ENCODE data around the gene IVL. TPM values are rescaled to one million over a fixed set of nuclear protein-coding genes. Genes with fewer than 3 reads are reported as not detected.

The IVL gene
- total RNA-seq, 1 donor from 2014 or later, result 169 TPM

DNA sequence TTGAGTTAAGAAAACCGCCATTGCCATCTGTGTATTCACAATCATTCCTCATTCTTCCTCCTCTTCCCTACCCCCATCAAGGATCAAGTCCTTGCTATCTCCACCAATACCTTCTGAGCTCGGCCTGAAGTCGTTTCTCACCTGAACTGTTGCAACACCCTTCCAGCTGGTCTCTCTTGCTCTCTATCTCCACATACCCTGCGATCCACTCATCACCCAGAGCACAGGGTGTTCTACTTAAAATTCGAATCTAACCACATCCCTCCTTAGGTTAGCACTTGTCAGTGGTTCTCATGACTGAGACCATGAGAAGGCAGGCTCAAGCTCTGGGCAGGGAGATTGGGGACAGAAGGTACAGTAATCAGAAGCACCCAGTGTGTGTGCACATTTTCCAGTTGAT, 4.6 kb downstream of the IVL start:
- H3K27me3 ChIP-seq, result no peaks in the 10 kb centered on the region
- intact Hi-C loops (cut with DNase I), result no loop called here
- H3K27ac ChIP-seq, result no peak overlapping the region
- DNase-seq (ENCODE audit: extremely low spot score in 2 of 2), result no peak
- TF ChIP-seq, protein P1, sequence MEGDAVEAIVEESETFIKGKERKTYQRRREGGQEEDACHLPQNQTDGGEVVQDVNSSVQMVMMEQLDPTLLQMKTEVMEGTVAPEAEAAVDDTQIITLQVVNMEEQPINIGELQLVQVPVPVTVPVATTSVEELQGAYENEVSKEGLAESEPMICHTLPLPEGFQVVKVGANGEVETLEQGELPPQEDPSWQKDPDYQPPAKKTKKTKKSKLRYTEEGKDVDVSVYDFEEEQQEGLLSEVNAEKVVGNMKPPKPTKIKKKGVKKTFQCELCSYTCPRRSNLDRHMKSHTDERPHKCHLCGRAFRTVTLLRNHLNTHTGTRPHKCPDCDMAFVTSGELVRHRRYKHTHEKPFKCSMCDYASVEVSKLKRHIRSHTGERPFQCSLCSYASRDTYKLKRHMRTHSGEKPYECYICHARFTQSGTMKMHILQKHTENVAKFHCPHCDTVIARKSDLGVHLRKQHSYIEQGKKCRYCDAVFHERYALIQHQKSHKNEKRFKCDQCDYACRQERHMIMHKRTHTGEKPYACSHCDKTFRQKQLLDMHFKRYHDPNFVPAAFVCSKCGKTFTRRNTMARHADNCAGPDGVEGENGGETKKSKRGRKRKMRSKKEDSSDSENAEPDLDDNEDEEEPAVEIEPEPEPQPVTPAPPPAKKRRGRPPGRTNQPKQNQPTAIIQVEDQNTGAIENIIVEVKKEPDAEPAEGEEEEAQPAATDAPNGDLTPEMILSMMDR (IDR thresholded peaks at IDR 0.05), result no peak
- no peak for TF ChIP-seq POLR2A (IDR thresholded peaks at IDR 0.05)
- TF ChIP-seq POLR2AphosphoS5 (IDR thresholded peaks at IDR 0.05; ENCODE audit: insufficient read depth in 1 of 2, low read depth in 1 of 2), result no peak
- no peaks in the 10 kb centered on the region for H3K36me3 ChIP-seq
- no peaks in the 10 kb centered on the region for H3K9me3 ChIP-seq
- H3K4me3 ChIP-seq, result no peak overlapping the region
- peaks cover 2% of the 10 kb centered on the region for H3K4me1 ChIP-seq

DNA sequence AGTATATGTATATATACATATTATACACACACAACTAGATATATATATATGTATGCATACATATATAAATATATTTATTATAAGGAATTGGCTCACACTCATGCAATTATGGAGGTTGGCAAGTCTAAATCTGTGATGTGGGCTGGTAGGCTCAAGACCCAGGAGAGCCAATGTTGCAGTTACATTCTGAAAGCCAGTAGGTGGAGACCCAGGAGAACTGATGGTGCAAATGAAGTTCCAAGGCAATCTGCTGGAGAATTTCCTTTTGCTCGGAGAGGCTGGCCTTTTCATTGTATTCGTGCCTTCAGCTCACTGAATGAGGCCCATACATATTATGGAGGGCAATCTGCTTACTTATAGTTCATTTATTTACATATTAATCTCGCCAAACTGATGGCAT, 9.4 kb downstream of the IVL start:
- Histone ChIP-seq H3K36me3 (no peaks in the 10 kb centered on the region), H3K27ac (no peak overlapping the region), H3K27me3 (no peaks in the 10 kb centered on the region), H3K4me1 (no peaks in the 10 kb centered on the region), H3K4me3 (no peak overlapping the region), H3K9me3 (no peaks in the 10 kb centered on the region)
- TF ChIP-seq, protein P1 (IDR thresholded peaks at IDR 0.05), result no peak
- TF ChIP-seq POLR2AphosphoS5 (IDR thresholded peaks at IDR 0.05; ENCODE audit: insufficient read depth in 1 of 2, low read depth in 1 of 2), result no peak
- TF ChIP-seq POLR2A (IDR thresholded peaks at IDR 0.05), result no peak
- intact Hi-C loops (cut with DNase I), result no loop called here
- DNase-seq (ENCODE audit: extremely low spot score in 2 of 2), result no peak

DNA sequence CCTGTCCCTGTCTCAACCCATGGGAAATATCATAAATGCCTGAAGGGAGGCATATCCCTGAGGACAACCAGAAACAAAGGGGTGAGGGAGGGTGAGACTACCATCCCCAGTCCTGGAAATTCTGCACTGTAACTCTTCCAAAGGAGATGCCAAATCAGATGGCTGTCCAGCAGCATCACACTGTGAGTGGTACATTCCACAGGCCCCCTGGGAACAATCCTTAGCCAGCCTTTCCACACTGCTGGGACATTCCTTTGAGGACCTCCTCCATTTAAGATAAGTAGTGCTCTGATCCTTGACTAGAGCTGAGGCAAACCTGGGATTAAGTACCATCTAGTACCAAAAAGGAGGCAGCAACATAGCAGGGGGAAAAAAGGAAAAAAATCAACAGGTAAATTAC, 10.7 kb downstream of the IVL start:
- TF ChIP-seq POLR2AphosphoS5 (IDR thresholded peaks at IDR 0.05; ENCODE audit: insufficient read depth in 1 of 2, low read depth in 1 of 2) (no peak), POLR2A (IDR thresholded peaks at IDR 0.05) (no peak)
- TF ChIP-seq, protein P1 (IDR thresholded peaks at IDR 0.05), result no peak
- H3K27me3 ChIP-seq, result no peaks in the 10 kb centered on the region
- intact Hi-C loops (cut with DNase I), result no loop called here

DNA sequence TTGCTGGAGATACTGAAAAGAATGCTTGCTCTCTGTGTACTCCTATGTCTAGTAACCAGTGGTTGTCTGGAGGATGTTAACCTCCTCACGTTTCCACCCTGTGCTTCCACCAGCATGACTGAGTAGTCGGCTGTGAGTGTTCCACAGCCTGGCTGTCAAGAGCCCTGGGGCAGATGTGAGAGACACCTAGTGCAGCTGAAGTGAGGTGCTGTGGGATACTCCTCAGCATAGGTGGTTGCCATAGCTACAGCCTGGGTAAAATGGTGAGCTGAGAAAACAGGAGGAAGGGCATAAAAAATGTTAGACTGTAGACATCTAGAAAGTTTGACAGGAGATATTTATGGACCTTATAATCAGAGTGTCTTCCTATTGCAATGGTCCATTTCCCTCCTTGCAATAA, 15.8 kb downstream of the IVL start:
- Histone ChIP-seq H3K27me3 (no peaks in the 10 kb centered on the region), H3K36me3 (no peaks in the 10 kb centered on the region), H3K9me3 (no peaks in the 10 kb centered on the region), H3K4me1 (no peaks in the 10 kb centered on the region), H3K27ac (no peak overlapping the region), H3K4me3 (no peak overlapping the region)
- TF ChIP-seq POLR2A (IDR thresholded peaks at IDR 0.05) (no peak), POLR2AphosphoS5 (IDR thresholded peaks at IDR 0.05; ENCODE audit: insufficient read depth in 1 of 2, low read depth in 1 of 2) (no peak)
- TF ChIP-seq, protein P1 (IDR thresholded peaks at IDR 0.05), result no peak
- DNase-seq (ENCODE audit: extremely low spot score in 2 of 2), result no peak
- intact Hi-C loops (cut with DNase I), result no loop called here

More for the DNA sequence above, 10.7 kb downstream of the IVL start:
- DNase-seq (ENCODE audit: extremely low spot score in 2 of 2), result no peak
- Histone ChIP-seq H3K4me1 (no peaks in the 10 kb centered on the region), H3K27ac (no peak overlapping the region), H3K9me3 (no peaks in the 10 kb centered on the region), H3K36me3 (no peaks in the 10 kb centered on the region), H3K4me3 (no peak overlapping the region)

DNA sequence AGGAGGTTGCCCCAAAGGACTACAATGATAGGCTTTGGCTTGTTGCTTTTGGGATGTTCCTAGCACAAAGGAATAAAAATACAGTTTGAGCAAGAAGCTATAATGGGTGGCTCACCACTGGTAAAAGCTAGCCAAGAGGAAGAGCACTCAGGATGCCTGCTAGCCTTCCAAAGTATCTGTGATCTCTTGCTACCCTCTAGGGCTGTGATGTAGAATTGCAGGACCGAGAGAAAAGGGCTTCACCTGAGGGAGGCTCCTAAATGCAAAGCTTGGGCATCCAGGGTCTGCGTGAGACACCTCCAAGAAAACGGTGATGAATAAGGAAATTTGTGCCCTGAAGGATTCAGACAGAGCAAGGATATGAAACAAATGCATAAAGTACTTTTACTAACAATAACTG, 17.7 kb downstream of the IVL start:
- Histone ChIP-seq H3K27me3 (no peaks in the 10 kb centered on the region), H3K9me3 (no peaks in the 10 kb centered on the region), H3K4me3 (no peak overlapping the region), H3K4me1 (no peaks in the 10 kb centered on the region), H3K36me3 (no peaks in the 10 kb centered on the region), H3K27ac (no peak overlapping the region)
- intact Hi-C loops (cut with DNase I), result no loop called here
- TF ChIP-seq POLR2A (IDR thresholded peaks at IDR 0.05) (no peak), POLR2AphosphoS5 (IDR thresholded peaks at IDR 0.05; ENCODE audit: insufficient read depth in 1 of 2, low read depth in 1 of 2) (no peak)
- TF ChIP-seq, protein P1 (IDR thresholded peaks at IDR 0.05), result peak in 1 of 3 experiments; percentile 9
- no peak for DNase-seq (ENCODE audit: extremely low spot score in 2 of 2)

All from vagina (tissue), 2 donors.